Kidney (tissue), 14 donors: Measurements from ENCODE around the gene PAX3. TPM values are rescaled to one million over a fixed set of nuclear protein-coding genes. Genes with fewer than 3 reads are reported as not detected.

Experiments used
- DNase-seq, 5 donors: peaks; one replicate each; pipeline ENCODE4 v3.0.0-alpha.2; 2013 to 2020
- FAIRE-seq: peaks from 2 replicates; lab custom pipeline; 2012; peaks lifted over from hg19 to GRCh38; lab: Jason Lieb, UNC
- H3K27ac ChIP-seq, 2 donors: one replicate each; pipeline ENCODE4 v1.7.0; 2013; ENCODE audit warnings: low read depth in 2 of 2, low read length in 2 of 2, inconsistent platforms in 1 of 2
- H3K27me3 ChIP-seq: one replicate; pipeline ENCODE4 v1.7.1; 2013; ENCODE audit warnings: low read length, inconsistent platforms; ENCODE audit not compliant: control insufficient read depth, insufficient read depth
- H3K36me3 ChIP-seq, 3 donors: one replicate each; pipeline versions ENCODE4 v1.7.0 to v1.7.1; 2013; ENCODE audit warnings: low read length in 3 of 3, control low read depth in 1 of 3, inconsistent platforms in 1 of 3; ENCODE audit not compliant: insufficient read depth in 3 of 3, control insufficient read depth in 2 of 3
- H3K4me1 ChIP-seq, 3 donors: one replicate each; pipeline versions ENCODE4 v1.7.0 to v1.7.1; 2013; ENCODE audit warnings: low read length in 3 of 3, inconsistent platforms in 1 of 3, low read depth in 1 of 3; ENCODE audit not compliant: control insufficient read depth in 2 of 3, insufficient read depth in 2 of 3
- H3K4me3 ChIP-seq, 3 donors: one replicate each; pipeline versions ENCODE4 v1.7.0 to v1.8.1; 2013; ENCODE audit warnings: low read length in 3 of 3, control low read depth in 1 of 3, inconsistent platforms in 1 of 3
- H3K9ac ChIP-seq, 3 donors: one replicate each; pipeline versions ENCODE4 v1.7.0 to v1.7.1; 2013; ENCODE audit warnings: low read length in 3 of 3, control low read depth in 1 of 3, inconsistent platforms in 1 of 3
- H3K9me3 ChIP-seq, 3 donors: one replicate each; pipeline versions ENCODE4 v1.7.0 to v1.7.1; 2013; ENCODE audit warnings: low read length in 3 of 3, control low read depth in 1 of 3, inconsistent platforms in 1 of 3; ENCODE audit not compliant: control insufficient read depth in 2 of 3, insufficient read depth in 1 of 3
- CTCF ChIP-seq: IDR thresholded peaks from 3 replicates; pipeline ENCODE4 v1.5.1; 2012; ENCODE audit warnings: mild to moderate bottlenecking, moderate library complexity, borderline replicate concordance; ENCODE audit not compliant: insufficient read depth; ENCODE audit errors: extremely low read depth
- intact Hi-C: fragments of 100-400 bp; cut with DNase I; formaldehyde crosslinking; loops from one replicate; pipeline ENCODE4 v1.11.1; 2022
- polyA plus RNA-seq: library from polyadenylated mRNA; stranded (reverse); fragments of 350-450 nt; fragmentation: Illumina TruSeq; extraction: RNeasy Lipid Tissue Mini Kit (QIAGEN cat#74804); gene quantifications from one replicate; pipeline ENCODE4 v1.2.3, GENCODE V29; 2014; ENCODE audit warnings: low read depth, low replicate concordance; ENCODE audit not compliant: insufficient read depth
- total RNA-seq: library from RNA; stranded (reverse); fragmentation: NEBNext Ultra II Directional; extraction: Animal tissue kit (Norgen Biotek cat#: 25700); gene quantifications from one replicate; pipeline ENCODE4 v1.2.1, GENCODE V29; 2021
- donor health status: control.
- donor health status: control.
- donor health status: control.
- donor health status: control.
- donor health status: control.
- donor health status: DM: yes; HTN: yes; CAD: no.
- donor health status: Normal renal cell carcinoma (clear cell type).

Gene PAX3
- total and polyA plus RNA-seq, 2 donors from 2014 or later, result not detected

GRCh38 chr2:222250313-222250712 lies 48.5 kb downstream of the PAX3 start:
- no peak overlapping the region for H3K27ac ChIP-seq
- intact Hi-C loops, result no loop called here
- H3K36me3 ChIP-seq, result no peaks in the 10 kb centered on the region
- no peaks in the 10 kb centered on the region for H3K4me1 ChIP-seq
- H3K4me3 ChIP-seq, result no peak overlapping the region
- no peak for TF ChIP-seq CTCF
- DNase-seq (no peak), FAIRE-seq (no peak)
- H3K27me3 ChIP-seq, result no peaks in the 10 kb centered on the region
- no peak overlapping the region for H3K9ac ChIP-seq
- H3K9me3 ChIP-seq, result no peaks in the 10 kb centered on the region

DNA sequence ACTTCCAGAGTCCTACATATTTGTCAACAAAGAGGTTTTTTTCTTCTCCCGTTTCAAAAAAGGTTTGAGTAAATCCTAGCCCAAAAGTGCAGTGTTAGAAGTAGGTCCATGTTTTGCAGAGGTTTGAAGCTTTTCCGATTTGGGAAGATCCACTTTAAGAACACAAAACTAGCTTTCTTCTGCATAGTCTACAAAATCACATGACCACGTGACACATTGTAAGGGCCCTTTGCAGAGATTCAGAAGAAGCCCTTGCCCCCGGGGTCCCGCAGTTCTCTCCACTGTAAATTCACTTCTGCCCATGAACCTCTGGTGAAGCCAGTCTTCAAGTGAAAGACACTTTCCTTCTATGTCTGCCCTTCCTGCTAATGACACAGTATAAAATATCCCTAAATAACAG lies 49.4 kb downstream of the PAX3 start:
- H3K9ac ChIP-seq, result no peak overlapping the region
- H3K4me1 ChIP-seq, result no peaks in the 10 kb centered on the region
- no peak overlapping the region for H3K27ac ChIP-seq
- no peaks in the 10 kb centered on the region for H3K27me3 ChIP-seq
- H3K9me3 ChIP-seq, result no peaks in the 10 kb centered on the region
- intact Hi-C loops, result no loop called here
- TF ChIP-seq CTCF, result no peak
- no peak overlapping the region for H3K4me3 ChIP-seq
- DNase-seq (no peak), FAIRE-seq (no peak)
- H3K36me3 ChIP-seq, result no peaks in the 10 kb centered on the region

DNA sequence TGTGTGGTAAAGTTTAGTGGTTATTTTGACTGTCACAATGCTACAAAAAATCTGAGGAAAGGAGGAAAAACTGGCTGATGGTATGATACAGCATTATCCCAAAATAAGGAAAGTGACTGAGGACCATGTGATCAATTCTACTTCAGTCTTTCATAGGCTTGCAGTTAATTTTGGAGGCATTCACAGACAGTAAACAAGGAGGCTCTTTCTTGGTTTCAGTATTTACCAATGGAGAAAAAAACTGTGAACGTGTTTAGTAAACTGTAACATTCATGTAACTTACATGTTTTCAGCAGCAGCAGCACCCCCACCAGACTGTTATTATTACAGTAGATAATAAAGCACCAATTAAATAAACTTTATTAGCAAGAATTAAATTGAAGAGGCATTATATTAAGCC lies 50.0 kb downstream of the PAX3 start:
- Histone ChIP-seq H3K36me3 (no peaks in the 10 kb centered on the region), H3K9me3 (no peaks in the 10 kb centered on the region), H3K4me1 (no peaks in the 10 kb centered on the region), H3K27ac (no peak overlapping the region), H3K27me3 (peaks cover 3% of the 10 kb centered on the region), H3K9ac (no peak overlapping the region), H3K4me3 (no peak overlapping the region)
- FAIRE-seq, result no peak
- no peak for TF ChIP-seq CTCF
- intact Hi-C loops, result no loop called here
- no peak for DNase-seq

DNA sequence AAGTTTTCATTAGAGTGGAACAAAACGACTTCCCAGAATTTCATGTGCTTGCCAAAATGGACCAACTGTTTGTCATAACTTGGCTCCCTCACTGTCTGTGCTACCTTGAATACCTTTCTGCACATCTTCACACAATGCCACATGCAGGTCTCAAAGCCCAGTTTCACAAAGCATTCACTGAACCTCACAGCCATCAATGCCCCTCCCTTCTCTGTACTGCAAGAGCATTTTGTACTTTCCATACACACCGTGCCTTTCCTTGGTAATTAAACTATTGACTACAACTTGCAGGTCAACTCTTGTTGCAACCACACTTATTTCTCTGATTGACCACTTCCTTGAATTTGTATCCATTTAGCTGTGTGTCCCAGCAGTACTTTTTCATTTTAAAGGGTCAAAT lies 50.5 kb downstream of the PAX3 start:
- Histone ChIP-seq H3K9me3 (no peaks in the 10 kb centered on the region), H3K9ac (no peak overlapping the region), H3K4me3 (no peak overlapping the region), H3K27me3 (peaks cover 3% of the 10 kb centered on the region), H3K36me3 (no peaks in the 10 kb centered on the region), H3K4me1 (no peaks in the 10 kb centered on the region), H3K27ac (no peak overlapping the region)
- intact Hi-C loops, result no loop called here
- no peak for TF ChIP-seq CTCF
- DNase-seq, result no peak
- no peak for FAIRE-seq
